H1 (cell line): Measurements from ENCODE around the gene CERKL. TPM values are rescaled to one million over a fixed set of nuclear protein-coding genes. Genes with fewer than 3 reads are reported as not detected.

ENCODE experiments used
- CTCF ChIA-PET: fragments of 300-600 bp; sonication (Branson Sonifier 250); formaldehyde crosslinking; loops from one replicate; lab custom pipeline; 2021; ENCODE audit not compliant: partially characterized antibody; lab: Charles Lee
- POLR2A ChIA-PET: fragments of 300-600 bp; sonication (Branson Sonifier 250); formaldehyde crosslinking; loops from one replicate; lab custom pipeline; 2021; ENCODE audit warnings: inconsistent platforms; ENCODE audit not compliant: partially characterized antibody; lab: Charles Lee
- DNase-seq, 2 experiments: peaks; one replicate each; pipeline versions ENCODE4 v3.0.0 to v3.0.0-alpha.2; 2010 to 2022; ENCODE audit warnings: low spot score in 2 of 2, low read depth in 1 of 2, mixed read lengths in 1 of 2
- FAIRE-seq: peaks from 2 replicates; lab custom pipeline; 2011; peaks lifted over from hg19 to GRCh38; lab: Jason Lieb, UNC
- H2AFZ ChIP-seq: 2 replicates; pipeline ENCODE4 v1.8.1; 2012; ENCODE audit warnings: low read length, inconsistent platforms
- H2AK5ac ChIP-seq: 2 replicates; pipeline ENCODE4 v1.6.1; 2013; ENCODE audit warnings: low read depth, low read length
- H2BK120ac ChIP-seq: replicated peaks from 2 replicates; pipeline ENCODE3; 2013; ENCODE audit warnings: low read depth, low read length, inconsistent platforms
- H2BK12ac ChIP-seq: 2 replicates; pipeline ENCODE4 v1.6.1; 2013; ENCODE audit warnings: low read depth, low read length
- H2BK15ac ChIP-seq: 2 replicates; pipeline ENCODE4 v1.6.1; 2013; ENCODE audit warnings: low read length
- H2BK20ac ChIP-seq: 2 replicates; pipeline ENCODE4 v1.6.1; 2013; ENCODE audit warnings: low read length
- H2BK5ac ChIP-seq: 2 replicates; pipeline ENCODE4 v1.6.1; 2013; ENCODE audit warnings: low read depth, low read length
- H3K14ac ChIP-seq: 2 replicates; pipeline ENCODE4 v1.6.1; 2013; ENCODE audit warnings: inconsistent platforms; ENCODE audit not compliant: insufficient read length
- H3K18ac ChIP-seq: 2 replicates; pipeline ENCODE4 v1.6.1; 2013; ENCODE audit warnings: low read length; ENCODE audit errors: extremely low read depth
- H3K23ac ChIP-seq: 2 replicates; pipeline ENCODE4 v1.6.1; 2013; ENCODE audit warnings: inconsistent platforms; ENCODE audit not compliant: insufficient read length
- H3K23me2 ChIP-seq: 2 replicates; pipeline ENCODE4 v1.6.1; 2013; ENCODE audit warnings: low read depth, low read length
- H3K27ac ChIP-seq: 2 replicates; pipeline ENCODE4 v1.6.1; 2011; ENCODE audit warnings: low read depth, low read length, inconsistent platforms
- H3K27me3 ChIP-seq, 4 experiments: replicated peaks in 1 of 4; 1 replicate in 1 of 4; 2 replicates in 3 of 4; pipeline versions ENCODE4 v1.6.1 to v1.8.1; 2011 to 2013; ENCODE audit warnings: low read length in 3 of 4, mild to moderate bottlenecking in 3 of 4, inconsistent platforms in 2 of 4, mixed read lengths in 2 of 4, moderate library complexity in 1 of 4; ENCODE audit not compliant: control insufficient read depth in 3 of 4, insufficient read depth in 3 of 4; ENCODE audit errors: extremely low read depth in 1 of 4
- H3K36me3 ChIP-seq, 4 experiments: 2 replicates each; pipeline versions ENCODE4 v1.6.1 to v1.8.1; 2011 to 2013; ENCODE audit warnings: mild to moderate bottlenecking in 4 of 4, low read length in 3 of 4, moderate library complexity in 2 of 4, control low read depth in 1 of 4, inconsistent platforms in 1 of 4; ENCODE audit not compliant: insufficient read depth in 4 of 4, control insufficient read depth in 2 of 4
- H3K4ac ChIP-seq: replicated peaks from 2 replicates; pipeline ENCODE3; 2013; ENCODE audit warnings: low read length, low read depth, mixed read lengths, inconsistent platforms; ENCODE audit not compliant: insufficient read length
- H3K4me1 ChIP-seq, 4 experiments: replicated peaks in 1 of 4; 1 replicate in 1 of 4; 2 replicates in 3 of 4; pipeline versions ENCODE4 v1.6.1 to v1.8.1; 2011 to 2013; ENCODE audit warnings: low read length in 3 of 4, inconsistent platforms in 2 of 4, mixed read lengths in 1 of 4; ENCODE audit not compliant: insufficient read depth in 4 of 4, control insufficient read depth in 3 of 4
- H3K4me2 ChIP-seq, 2 experiments: 2 replicates each; pipeline versions ENCODE4 v1.6.1 to v1.8.1; 2011 to 2013; ENCODE audit warnings: low read depth in 2 of 2, low read length in 2 of 2, control low read depth in 1 of 2, inconsistent platforms in 1 of 2, mild to moderate bottlenecking in 1 of 2; ENCODE audit not compliant: insufficient read depth in 1 of 2
- H3K4me3 ChIP-seq, 4 experiments: fragments of 200-600, 300-600 bp in 1 of 4; sonication (generic), shearing (Covaris generic), sonication (Bioruptor Twin) in 1 of 4; 2 replicates each; pipeline versions ENCODE4 v1.5.1 to v1.8.1; 2011 to 2016; ENCODE audit warnings: low read length in 4 of 4, low read depth in 3 of 4, control low read depth in 2 of 4, inconsistent platforms in 2 of 4, mild to moderate bottlenecking in 2 of 4, mixed read lengths in 1 of 4, moderate library complexity in 1 of 4; ENCODE audit not compliant: insufficient read depth in 2 of 4; ENCODE audit errors: extremely low read depth in 1 of 4
- H3K56ac ChIP-seq: replicated peaks from 2 replicates; pipeline ENCODE3; 2013; ENCODE audit warnings: low read depth, mild to moderate bottlenecking, mixed read lengths, low read length, inconsistent platforms; ENCODE audit not compliant: insufficient read length
- H3K79me1 ChIP-seq: 2 replicates; pipeline ENCODE4 v1.6.1; 2013; ENCODE audit warnings: low read depth, low read length, control low read depth
- H3K79me2 ChIP-seq, 2 experiments: 2 replicates each; pipeline versions ENCODE4 v1.6.1 to v1.8.1; 2012 to 2013; ENCODE audit warnings: low read length in 2 of 2, mild to moderate bottlenecking in 2 of 2, inconsistent platforms in 1 of 2; ENCODE audit not compliant: insufficient read depth in 2 of 2, control insufficient read depth in 1 of 2
- H3K9ac ChIP-seq, 4 experiments: replicated peaks in 1 of 4; 1 replicate in 1 of 4; 2 replicates in 3 of 4; pipeline versions ENCODE4 v1.6.1 to v1.8.1; 2011 to 2013; ENCODE audit warnings: low read depth in 3 of 4, low read length in 3 of 4, control low read depth in 2 of 4, mild to moderate bottlenecking in 2 of 4, moderate library complexity in 2 of 4, inconsistent platforms in 1 of 4; ENCODE audit errors: extremely low read depth in 1 of 4
- H3K9me3 ChIP-seq, 2 experiments: 2 replicates each; pipeline versions ENCODE4 v1.6.1 to v1.8.1; 2012 to 2013; ENCODE audit warnings: mild to moderate bottlenecking in 2 of 2, moderate library complexity in 2 of 2, control low read depth in 1 of 2, inconsistent platforms in 1 of 2, low read depth in 1 of 2, low read length in 1 of 2, mixed read lengths in 1 of 2; ENCODE audit not compliant: insufficient read depth in 2 of 2
- H4K20me1 ChIP-seq, 2 experiments: replicated peaks in 1 of 2; 2 replicates each; pipeline versions ENCODE3 to v1.8.1; 2011 to 2013; ENCODE audit warnings: inconsistent platforms in 2 of 2, low read length in 2 of 2, mild to moderate bottlenecking in 1 of 2; ENCODE audit not compliant: insufficient read depth in 2 of 2, control insufficient read depth in 1 of 2
- H4K5ac ChIP-seq: 2 replicates; pipeline ENCODE4 v1.6.1; 2013; ENCODE audit warnings: low read length, low read depth, mixed read lengths, inconsistent platforms; ENCODE audit not compliant: insufficient read length
- H4K8ac ChIP-seq: 2 replicates; pipeline ENCODE4 v1.8.0; 2013; ENCODE audit warnings: mild to moderate bottlenecking, moderate library complexity, low read length, inconsistent platforms; ENCODE audit not compliant: insufficient read depth; ENCODE audit errors: extremely low read depth
- H4K91ac ChIP-seq: replicated peaks from 2 replicates; pipeline ENCODE3; 2013; ENCODE audit warnings: low read length, mixed read lengths, inconsistent platforms; ENCODE audit not compliant: insufficient read length
- KDM5A ChIP-seq: fragments of 200-600 bp; IDR thresholded peaks from 2 replicates; pipeline ENCODE4 v1.7.1; 2012; ENCODE audit warnings: mild to moderate bottlenecking, low read length, inconsistent platforms, mixed read lengths
- WGBS, 2 experiments: shearing (Covaris generic) in 1 of 2; methylation state at CpG; one replicate each; pipeline versions ENCODE4 v1.1.6 to v1.1.7; 2013 to 2015; ENCODE audit warnings: low lambda C conversion rate in 2 of 2, mixed read lengths in 2 of 2, inconsistent platforms in 1 of 2, low coverage in 1 of 2, missing lambda C conversion rate in 1 of 2; ENCODE audit not compliant: insufficient replicate concordance in 2 of 2, insufficient coverage in 1 of 2, insufficient read length in 1 of 2; ENCODE audit errors: extremely low coverage in 1 of 2, missing lambda C conversion rate in 1 of 2; 5-methylcytosine and 5-hydroxymethylcytosine counted together
- polyA plus RNA-seq, 7 experiments: library from polyadenylated mRNA; depleted of rRNA in 3 of 7; stranded (reverse) in 5 of 7; unstranded in 2 of 7; fragments of >200 nt in 5 of 7; fragments of 200-250 nt in 2 of 7; gene quantifications; 1 replicate in 5 of 7; 2 replicates in 1 of 7; 4 replicates in 1 of 7; pipeline versions ENCODE4 v1.2.1 to v1.2.3, GENCODE V29; 2011 to 2013; ENCODE audit warnings: missing spikeins in 2 of 7, mixed read lengths in 2 of 7
- total RNA-seq: library from RNA; stranded (reverse); fragmentation: NEBNext Ultra II Directional; extraction: Animal tissue kit (Norgen Biotek cat#: 25700); gene quantifications from 2 replicates; pipeline ENCODE4 v1.2.1, GENCODE V29; 2021
- TF ChIP-seq, protein P1 (sequence below): IDR thresholded peaks from 2 replicates; pipeline ENCODE4 v1.6.1; 2012; ENCODE audit warnings: inconsistent platforms
- TF ChIP-seq, protein P2 (sequence below): IDR thresholded peaks from 2 replicates; pipeline ENCODE4 v1.6.1; 2011; ENCODE audit warnings: low read depth, mild to moderate bottlenecking, low read length; ENCODE audit not compliant: insufficient read depth

CERKL gene
- total and polyA plus RNA-seq, 2 of the 8 experiments (the other 6 are each of a cell fraction or from before 2014, with no cell fraction given): 0.05 TPM; not detected in 1

DNA sequence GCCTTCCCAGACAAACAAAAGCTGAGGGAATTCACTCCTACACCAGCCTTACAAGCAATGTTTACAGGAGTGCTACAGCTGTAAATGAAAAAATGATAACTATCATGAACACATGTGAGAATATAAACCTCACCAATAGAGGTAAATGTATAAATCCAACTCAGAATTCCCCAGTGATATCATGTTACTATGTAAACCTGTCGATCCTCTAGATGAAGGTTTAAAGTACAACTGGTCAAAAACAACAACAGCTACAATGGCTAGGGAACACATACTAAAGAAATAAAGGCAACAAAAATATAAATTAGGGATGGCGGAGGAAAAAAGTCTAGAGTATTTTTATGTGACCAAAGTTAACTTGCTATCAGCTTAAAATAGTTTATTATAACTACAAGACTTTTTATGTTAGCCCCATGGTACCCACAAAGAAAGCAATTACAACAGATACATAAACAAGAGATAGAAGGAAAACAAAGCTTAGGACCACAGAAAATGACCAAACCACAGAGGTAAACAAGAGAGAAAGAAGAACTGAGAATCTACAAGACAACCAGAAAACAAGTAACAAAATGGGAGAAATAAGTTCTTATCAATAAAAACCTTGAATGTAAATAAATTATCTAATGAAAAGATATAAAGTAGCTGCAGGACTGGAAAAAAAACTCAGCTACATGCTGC, 8.3 kb downstream of the CERKL start:
- H4K91ac ChIP-seq: no peak overlapping the region
- H3K56ac ChIP-seq: no peak overlapping the region
- no peaks in the 10 kb centered on the region for H3K4me1 ChIP-seq
- no peaks in the 10 kb centered on the region for H3K9me3 ChIP-seq
- ChIA-PET POLR2A (interaction anchor here (0.6 kb wide), 1 partner anchor 37 kb away, joined by 3 read pairs; no protein-coding TSS in a partner anchor), CTCF (interaction anchor here (0.6 to 2.2 kb wide), 4 partner anchors 9 to 67 kb away, joined by 3 to 7 read pairs (median 4); no protein-coding TSS in a partner anchor)
- no peak overlapping the region for H2BK5ac ChIP-seq
- DNase-seq (no peak), FAIRE-seq (no peak)
- H2AFZ ChIP-seq: no peak overlapping the region
- no peak overlapping the region for H2BK120ac ChIP-seq
- no peaks in the 10 kb centered on the region for H4K20me1 ChIP-seq
- no peak overlapping the region for H2BK12ac ChIP-seq
- H2BK15ac ChIP-seq: no peak overlapping the region
- H3K27ac ChIP-seq: no peak overlapping the region
- H3K79me1 ChIP-seq: no peaks in the 10 kb centered on the region
- no peaks in the 10 kb centered on the region for H3K27me3 ChIP-seq
- no peak overlapping the region for H3K4ac ChIP-seq
- no peak overlapping the region for H3K14ac ChIP-seq
- H3K4me3 ChIP-seq: no peak overlapping the region
- H4K8ac ChIP-seq: no peak overlapping the region
- no peak overlapping the region for H3K18ac ChIP-seq
- TF ChIP-seq, protein P1, sequence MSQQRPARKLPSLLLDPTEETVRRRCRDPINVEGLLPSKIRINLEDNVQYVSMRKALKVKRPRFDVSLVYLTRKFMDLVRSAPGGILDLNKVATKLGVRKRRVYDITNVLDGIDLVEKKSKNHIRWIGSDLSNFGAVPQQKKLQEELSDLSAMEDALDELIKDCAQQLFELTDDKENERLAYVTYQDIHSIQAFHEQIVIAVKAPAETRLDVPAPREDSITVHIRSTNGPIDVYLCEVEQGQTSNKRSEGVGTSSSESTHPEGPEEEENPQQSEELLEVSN: no peak
- TF ChIP-seq KDM5A: no peak
- TF ChIP-seq, protein P2, sequence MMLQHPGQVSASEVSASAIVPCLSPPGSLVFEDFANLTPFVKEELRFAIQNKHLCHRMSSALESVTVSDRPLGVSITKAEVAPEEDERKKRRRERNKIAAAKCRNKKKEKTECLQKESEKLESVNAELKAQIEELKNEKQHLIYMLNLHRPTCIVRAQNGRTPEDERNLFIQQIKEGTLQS: no peak
- H3K36me3 ChIP-seq: no peaks in the 10 kb centered on the region
- no peak overlapping the region for H3K4me2 ChIP-seq
- H3K9ac ChIP-seq: no peak overlapping the region
- H3K79me2 ChIP-seq: no peaks in the 10 kb centered on the region
- H3K23ac ChIP-seq: no peak overlapping the region
- no peak overlapping the region for H4K5ac ChIP-seq
- 91% methylated on average over 2 of the region's 2 CpGs; no CpG with 5 or more reads in 1 of the 2 experiments for WGBS, 2 experiments
- no peak overlapping the region for H2BK20ac ChIP-seq
- H3K23me2 ChIP-seq: no peaks in the 10 kb centered on the region
- H2AK5ac ChIP-seq: no peak overlapping the region
